Liver (tissue), 3 donors: ENCODE results near the gene NUDT17.
"Not testable (repeated sequence)": the region's sequence is repeated elsewhere in the genome, so short reads cannot be mapped to it uniquely, and the experiment has no call there.

Experiments used
- ATF3 ChIP-seq: IDR thresholded peaks from 2 replicates; pipeline ENCODE4 v1.6.1; 2016; ENCODE audit warnings: antibody characterized with exemption
- CTCF ChIP-seq: fragments of 150-350 bp; IDR thresholded peaks from 2 replicates; pipeline ENCODE4 v1.5.1; 2017; ENCODE audit warnings: improper control_type of control experiment, low read depth, low read length; ENCODE audit not compliant: missing input control
- EGR1 ChIP-seq, 2 donors: IDR thresholded peaks; 2 replicates each; pipeline ENCODE4 v1.6.1; 2016 to 2018; ENCODE audit warnings: antibody characterized with exemption in 2 of 2, low read depth in 2 of 2
- FOXA2 ChIP-seq: IDR thresholded peaks from 2 replicates; pipeline ENCODE4 v1.6.1; 2016; ENCODE audit warnings: antibody characterized with exemption
- MAX ChIP-seq: IDR thresholded peaks from 2 replicates; pipeline ENCODE4 v1.6.1; 2016; ENCODE audit warnings: antibody characterized with exemption
- RAD21 ChIP-seq, 2 donors: IDR thresholded peaks; 2 replicates each; pipeline ENCODE4 v1.6.1; 2016; ENCODE audit warnings: antibody characterized with exemption in 2 of 2, mild to moderate bottlenecking in 2 of 2
- REST ChIP-seq: IDR thresholded peaks from 2 replicates; pipeline ENCODE4 v1.6.1; 2016; ENCODE audit warnings: antibody characterized with exemption, mild to moderate bottlenecking
- RXRA ChIP-seq, 2 donors: IDR thresholded peaks; 2 replicates each; pipeline ENCODE4 v1.6.1; 2017 to 2018; ENCODE audit warnings: antibody characterized with exemption in 2 of 2, mild to moderate bottlenecking in 1 of 2
- SP1 ChIP-seq: IDR thresholded peaks from 2 replicates; pipeline ENCODE4 v1.6.1; 2018; ENCODE audit warnings: antibody characterized with exemption, mild to moderate bottlenecking
- donor health status: healthy.
- donor health status: healthy.

GRCh38 chr1:145818095-145818494 lies 27.3 kb upstream of the NUDT17 start:
- TF ChIP-seq RAD21 (IDR thresholded peaks at IDR 0.05); REST; CTCF; RXRA (IDR thresholded peaks at IDR 0.05); MAX; FOXA2; ATF3; EGR1 (IDR thresholded peaks at IDR 0.05; ENCODE audit: low read depth in 2 of 2); SP1: not testable (repeated sequence)
